GM23248 (cell line): ENCODE results near the gene DYNLRB2. TPM values are rescaled to one million over a fixed set of nuclear protein-coding genes. Genes with fewer than 3 reads are reported as not detected.

ENCODE experiments used
- DNase-seq: peaks from one replicate; pipeline ENCODE4 v3.0.0-alpha.2; 2015
- H2AFZ ChIP-seq: fragments of 200-600 bp; sonication (generic); 2 replicates; pipeline ENCODE4 v1.6.1; 2016; ENCODE audit warnings: antibody characterized with exemption
- H3F3A ChIP-seq: fragments of 200-600 bp; sonication (generic); 2 replicates; pipeline ENCODE4 v1.6.1; 2016; ENCODE audit warnings: mild to moderate bottlenecking, antibody characterized with exemption, mixed run types; ENCODE audit not compliant: insufficient read depth
- H3K27ac ChIP-seq: fragments of 200-600 bp; sonication (generic); 2 replicates; pipeline ENCODE4 v1.5.1; 2016; ENCODE audit warnings: mild to moderate bottlenecking
- H3K27me3 ChIP-seq: fragments of 200-600 bp; sonication (generic); replicated peaks from 2 replicates; pipeline ENCODE4 v1.6.1; 2016; ENCODE audit warnings: mild to moderate bottlenecking; ENCODE audit not compliant: insufficient read depth
- H3K36me3 ChIP-seq: fragments of 200-600 bp; sonication (generic); 2 replicates; pipeline ENCODE4 v1.6.1; 2016; ENCODE audit warnings: low read depth, mild to moderate bottlenecking
- H3K4me1 ChIP-seq: fragments of 200-600 bp; sonication (generic); 2 replicates; pipeline ENCODE4 v1.6.1; 2016; ENCODE audit warnings: mild to moderate bottlenecking; ENCODE audit not compliant: insufficient read depth
- H3K4me2 ChIP-seq: fragments of 200-600 bp; sonication (generic); one replicate; pipeline ENCODE4 v1.6.1; 2016; ENCODE audit warnings: mild to moderate bottlenecking; ENCODE audit not compliant: unreplicated experiment
- H3K4me3 ChIP-seq: fragments of 200-600 bp; sonication (generic); 2 replicates; pipeline ENCODE4 v1.5.1; 2016; ENCODE audit warnings: mild to moderate bottlenecking
- H3K79me2 ChIP-seq: fragments of 200-600 bp; sonication (generic); 2 replicates; pipeline ENCODE4 v1.6.1; 2016; ENCODE audit warnings: mild to moderate bottlenecking; ENCODE audit not compliant: insufficient read depth
- H3K9ac ChIP-seq: fragments of 200-600 bp; sonication (generic); 2 replicates; pipeline ENCODE4 v1.6.1; 2016; ENCODE audit warnings: mild to moderate bottlenecking
- H3K9me2 ChIP-seq: fragments of 200-600 bp; sonication (generic); 2 replicates; pipeline ENCODE4 v1.6.1; 2016; ENCODE audit warnings: mixed run types, mild to moderate bottlenecking, moderate library complexity; ENCODE audit not compliant: insufficient read depth
- H3K9me3 ChIP-seq: fragments of 200-600 bp; sonication (generic); one replicate; pipeline ENCODE4 v1.6.1; 2017; ENCODE audit warnings: low read depth
- H4K20me1 ChIP-seq: fragments of 200-600 bp; sonication (generic); 2 replicates; pipeline ENCODE4 v1.6.0; 2016; ENCODE audit not compliant: insufficient read depth
- EZH2 ChIP-seq: fragments of 200-600 bp; sonication (generic); IDR thresholded peaks from 2 replicates; pipeline ENCODE4 v1.6.1; 2018; ENCODE audit warnings: antibody characterized with exemption, mild to moderate bottlenecking; ENCODE audit not compliant: insufficient read depth, poor library complexity, severe bottlenecking
- EZH2phosphoT487 ChIP-seq: fragments of 200-600 bp; sonication (generic); IDR thresholded peaks from 2 replicates; pipeline ENCODE4 v1.6.1; 2018; ENCODE audit warnings: antibody characterized with exemption, moderate library complexity, mild to moderate bottlenecking, low read depth; ENCODE audit not compliant: insufficient read depth
- WGBS, 2 experiments: methylation state at CpG; one replicate each; pipeline ENCODE4 v1.1.6; 2015 to 2017; ENCODE audit warnings: low lambda C conversion rate in 2 of 2, low coverage in 1 of 2; ENCODE audit errors: missing lambda C conversion rate in 2 of 2; 5-methylcytosine and 5-hydroxymethylcytosine counted together
- in situ Hi-C: fragments of 300-500 bp; cut with MboI; formaldehyde crosslinking; loops from 2 replicates; pipeline ENCODE4 v1.15.0; 2020
- polyA plus RNA-seq: library from polyadenylated mRNA; unstranded; fragments of >200 nt; fragmentation: Nextera tagmentation; extraction: Ambion mirVana; gene quantifications from 2 replicates; pipeline ENCODE4 v1.2.1, GENCODE V29; 2016
- total RNA-seq: library from RNA; depleted of rRNA; stranded (reverse); fragments of >200 nt; shearing (Covaris generic); gene quantifications from 2 replicates; pipeline ENCODE4 v1.2.3, GENCODE V29; 2014

The DYNLRB2 gene
- total and polyA plus RNA-seq, 2 experiments from 2014 or later: not detected

DNA sequence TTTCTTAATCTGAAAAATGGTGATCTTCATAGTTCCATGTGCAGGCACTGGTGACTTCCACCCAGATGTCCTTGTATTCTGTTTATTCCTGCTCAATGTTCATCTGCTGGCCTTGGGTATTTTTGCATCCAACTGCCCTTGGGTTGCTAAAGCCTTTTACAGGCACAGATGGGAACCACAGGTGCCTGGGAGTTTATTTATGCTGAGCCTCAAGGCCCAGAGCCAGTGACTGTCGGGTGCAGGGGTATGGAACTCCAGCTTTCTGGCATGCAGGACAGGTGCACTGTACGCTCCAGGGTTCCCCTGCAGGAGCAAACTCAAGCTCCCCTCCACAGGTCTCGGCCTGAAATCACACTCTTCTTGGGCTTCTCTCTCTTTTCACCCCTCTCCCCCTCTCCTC is 22.3 kb downstream of the DYNLRB2 start:
- H3K4me3 ChIP-seq: no peak overlapping the region

DNA sequence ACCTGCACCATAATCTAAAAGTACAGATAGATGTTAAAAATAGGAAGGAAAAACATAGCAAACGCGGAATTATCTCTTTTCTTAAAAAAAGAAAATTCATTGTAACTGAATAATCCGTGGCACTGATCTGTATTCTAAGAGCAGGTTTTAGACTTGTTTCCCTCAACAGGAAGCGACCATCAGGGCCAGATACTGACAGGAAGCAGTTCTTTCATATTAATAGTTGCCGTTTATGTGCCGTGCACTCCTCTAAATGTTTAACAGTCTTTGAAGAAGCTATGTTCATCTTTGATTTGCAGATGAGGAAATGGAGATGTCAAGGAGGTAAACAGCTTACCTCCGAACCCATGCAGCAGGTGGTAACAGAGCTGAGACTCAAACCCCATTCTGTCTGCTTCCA is 23.6 kb downstream of the DYNLRB2 start:
- Histone ChIP-seq H3F3A (no peaks in the 10 kb centered on the region), H3K9me2 (no peaks in the 10 kb centered on the region), H3K9ac (no peak overlapping the region), H4K20me1 (no peaks in the 10 kb centered on the region), H2AFZ (no peak overlapping the region), H3K27ac (no peak overlapping the region), H3K4me1 (no peaks in the 10 kb centered on the region), H3K27me3 (peaks cover 9% of the 10 kb centered on the region), H3K79me2 (no peaks in the 10 kb centered on the region), H3K9me3 (no peaks in the 10 kb centered on the region), H3K4me2 (no peak overlapping the region), H3K4me3 (no peak overlapping the region), H3K36me3 (no peaks in the 10 kb centered on the region)
- WGBS, 2 experiments: 70 to 71% methylated on average over 7 of the region's 7 CpGs
- no peak for DNase-seq
- in situ Hi-C loops: no loop called here
- TF ChIP-seq EZH2phosphoT487: no peak
- TF ChIP-seq EZH2: no peak

More for the DNA sequence above, 22.3 kb downstream of the DYNLRB2 start:
- no peaks in the 10 kb centered on the region for H3F3A ChIP-seq
- H4K20me1 ChIP-seq: no peaks in the 10 kb centered on the region
- no peaks in the 10 kb centered on the region for H3K9me2 ChIP-seq
- H3K4me2 ChIP-seq: no peak overlapping the region
- WGBS, 2 experiments: 64 to 65% methylated on average over 3 of the region's 3 CpGs
- no peak overlapping the region for H3K9ac ChIP-seq
- in situ Hi-C loops: no loop called here
- H3K36me3 ChIP-seq: no peaks in the 10 kb centered on the region
- DNase-seq: no peak
- no peak overlapping the region for H3K27ac ChIP-seq
- H3K9me3 ChIP-seq: no peaks in the 10 kb centered on the region
- no peaks in the 10 kb centered on the region for H3K4me1 ChIP-seq
- TF ChIP-seq EZH2 (no peak), EZH2phosphoT487 (no peak)
- H3K27me3 ChIP-seq: peaks cover 9% of the 10 kb centered on the region
- no peak overlapping the region for H2AFZ ChIP-seq
- H3K79me2 ChIP-seq: no peaks in the 10 kb centered on the region

DNA sequence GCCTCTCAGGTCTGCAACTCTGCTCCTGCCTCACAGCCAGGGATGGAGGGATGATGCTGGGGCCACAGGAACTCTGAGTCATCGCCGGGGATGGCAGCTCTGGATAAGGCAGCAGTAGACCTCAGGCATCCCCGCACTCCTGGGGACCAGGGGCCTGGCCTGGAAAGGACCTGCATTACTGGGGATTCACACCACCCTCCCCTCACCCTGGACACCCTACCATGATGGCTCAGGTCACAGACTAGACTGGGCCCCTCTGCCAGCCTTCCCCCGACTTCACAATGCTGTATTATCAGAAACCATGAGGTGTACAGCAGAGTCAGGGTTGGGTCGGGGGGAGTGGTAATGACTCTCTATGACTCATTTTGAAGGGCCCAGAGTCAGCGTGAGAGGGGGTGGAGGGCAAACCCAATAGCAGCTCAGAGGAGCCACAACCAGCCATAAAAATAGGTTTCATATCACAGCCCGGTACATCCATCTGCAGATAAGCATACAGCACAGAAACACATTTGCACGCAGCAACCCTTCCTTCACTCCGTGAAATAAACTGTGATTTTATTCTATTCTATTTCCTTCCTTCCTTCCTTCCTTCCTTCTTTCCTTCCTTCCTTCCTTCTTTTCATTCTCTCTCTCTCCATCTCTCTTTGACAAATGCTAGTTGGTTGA is 28.8 kb downstream of the DYNLRB2 start:
- H3K27ac ChIP-seq: no peak overlapping the region
- H3K9ac ChIP-seq: no peak overlapping the region
- TF ChIP-seq EZH2phosphoT487 (no peak), EZH2 (no peak)
- no peaks in the 10 kb centered on the region for H4K20me1 ChIP-seq
- no peaks in the 10 kb centered on the region for H3K79me2 ChIP-seq
- 65 to 67% methylated on average over 9 of the region's 9 CpGs for WGBS, 2 experiments
- H3K4me2 ChIP-seq: no peak overlapping the region
- no peak overlapping the region for H2AFZ ChIP-seq
- DNase-seq: peak; percentile 38
- in situ Hi-C loops: no loop called here
- H3K4me3 ChIP-seq: no peak overlapping the region
- H3K4me1 ChIP-seq: no peaks in the 10 kb centered on the region
- H3K9me3 ChIP-seq: no peaks in the 10 kb centered on the region
- no peaks in the 10 kb centered on the region for H3K27me3 ChIP-seq
- no peaks in the 10 kb centered on the region for H3K9me2 ChIP-seq
- H3K36me3 ChIP-seq: no peaks in the 10 kb centered on the region
- no peaks in the 10 kb centered on the region for H3F3A ChIP-seq

DNA sequence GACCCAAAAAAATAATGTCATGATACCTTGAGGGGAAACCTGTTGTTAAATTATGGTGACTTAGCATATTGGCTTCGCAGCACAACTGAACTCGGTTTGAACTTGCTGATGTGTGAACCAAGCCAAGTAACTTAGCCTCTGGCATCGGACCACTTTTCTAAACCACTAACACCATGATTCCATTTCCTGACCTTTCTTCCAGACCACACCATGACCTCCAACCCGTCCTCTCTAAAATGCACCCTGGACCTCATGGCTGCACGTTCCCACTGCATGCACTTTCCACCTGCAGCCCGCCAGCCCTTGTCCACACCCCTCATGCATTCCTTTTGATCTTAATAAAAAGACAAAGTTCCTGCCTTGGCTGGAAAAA is 29.3 kb downstream of the DYNLRB2 start:
- WGBS, 2 experiments: 69 to 79% methylated on average over 6 of the region's 6 CpGs
- Histone ChIP-seq H4K20me1 (no peaks in the 10 kb centered on the region), H3K4me1 (no peaks in the 10 kb centered on the region), H3K36me3 (no peaks in the 10 kb centered on the region), H3K9me2 (no peaks in the 10 kb centered on the region), H3K79me2 (no peaks in the 10 kb centered on the region), H3F3A (no peaks in the 10 kb centered on the region), H3K27me3 (no peaks in the 10 kb centered on the region), H2AFZ (no peak overlapping the region), H3K4me3 (no peak overlapping the region), H3K4me2 (no peak overlapping the region), H3K27ac (no peak overlapping the region), H3K9ac (no peak overlapping the region), H3K9me3 (no peaks in the 10 kb centered on the region)
- in situ Hi-C loops: no loop called here
- no peak for DNase-seq
- no peak for TF ChIP-seq EZH2phosphoT487
- TF ChIP-seq EZH2: no peak

DNA sequence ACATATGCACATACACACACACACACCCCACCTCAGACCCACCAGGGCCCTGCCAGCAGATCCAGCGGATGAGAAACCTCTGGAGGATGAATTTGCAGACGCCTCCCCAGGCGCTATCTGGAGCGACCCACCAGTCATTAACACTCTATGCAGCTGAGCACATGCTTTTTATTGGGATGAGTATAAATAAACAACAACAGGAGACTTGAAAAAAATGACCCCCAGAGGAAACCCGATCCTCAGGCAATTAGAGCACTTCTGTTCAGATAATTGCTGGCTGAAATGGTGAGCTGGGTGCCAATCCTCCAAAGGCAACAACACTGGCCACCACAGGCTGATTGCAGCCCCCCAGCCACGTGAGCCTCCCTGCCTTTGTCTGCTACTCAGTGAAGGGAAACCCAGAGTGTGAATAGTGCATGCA is 32.9 kb downstream of the DYNLRB2 start:
- Histone ChIP-seq H3K9ac (no peak overlapping the region), H3K4me1 (no peaks in the 10 kb centered on the region), H3K27me3 (no peaks in the 10 kb centered on the region), H3K9me3 (no peaks in the 10 kb centered on the region), H3K4me2 (no peak overlapping the region), H2AFZ (no peak overlapping the region), H4K20me1 (no peaks in the 10 kb centered on the region), H3F3A (no peaks in the 10 kb centered on the region), H3K4me3 (no peak overlapping the region), H3K27ac (no peak overlapping the region), H3K36me3 (no peaks in the 10 kb centered on the region), H3K79me2 (no peaks in the 10 kb centered on the region), H3K9me2 (no peaks in the 10 kb centered on the region)
- DNase-seq: no peak
- WGBS, 2 experiments: 49 to 52% methylated on average over 6 of the region's 6 CpGs
- in situ Hi-C loops: no loop called here
- no peak for TF ChIP-seq EZH2phosphoT487
- TF ChIP-seq EZH2: no peak
